GM19438 (cell line): Measurements from ENCODE around the gene PEX16.

ENCODE experiments used
- ATAC-seq: cut with Tn5 transposase; IDR thresholded peaks from one replicate; pipeline ENCODE4 v1.9.1; 2021; ENCODE audit warnings: low read depth; ENCODE audit not compliant: unreplicated experiment

Gene PEX16

GRCh38 chr11:45932217-45932616, 14.5 kb upstream of the PEX16 start:
- ATAC-seq, result no peak

- ATAC-seq, result no peak
These were observed 14.1 kb upstream of the PEX16 start for GRCh38 chr11:45931739-45932138.

- ATAC-seq, result no peak
These were observed 13.4 kb upstream of the PEX16 start for GRCh38 chr11:45930951-45931570.

GRCh38 chr11:45930031-45930794, 12.5 kb upstream of the PEX16 start:
- ATAC-seq, result peak; percentile 94

GRCh38 chr11:45929486-45930030, 11.9 kb upstream of the PEX16 start:
- ATAC-seq, result peak; percentile 7

GRCh38 chr11:45928535-45929215, 11.0 kb upstream of the PEX16 start:
- ATAC-seq, result no peak

GRCh38 chr11:45927684-45928413, 10.2 kb upstream of the PEX16 start:
- no peak for ATAC-seq

GRCh38 chr11:45927332-45927683, 9.6 kb upstream of the PEX16 start:
- no peak for ATAC-seq

- no peak for ATAC-seq
These were observed 9.1 kb upstream of the PEX16 start for GRCh38 chr11:45926536-45927331.

GRCh38 chr11:45926001-45926401, 8.3 kb upstream of the PEX16 start:
- ATAC-seq, result no peak

GRCh38 chr11:45925550-45925949, 7.9 kb upstream of the PEX16 start:
- ATAC-seq, result no peak

GRCh38 chr11:45924927-45925326, 7.2 kb upstream of the PEX16 start:
- ATAC-seq, result no peak

GRCh38 chr11:45924036-45924915, 6.6 kb upstream of the PEX16 start:
- no peak for ATAC-seq

GRCh38 chr11:45922425-45923082, 4.9 kb upstream of the PEX16 start, which contains the start of gene LARGE2:
LARGE2 (plus strand) TSS chr11:45922656; CDS start chr11:45922883, 227 bp downstream.
- no peak for ATAC-seq

- no peak for ATAC-seq
These were observed 4.1 kb upstream of the PEX16 start for GRCh38 chr11:45921561-45922424.

GRCh38 chr11:45920531-45921477, 3.1 kb upstream of the PEX16 start:
- no peak for ATAC-seq
